Breast epithelium (tissue), 3 donors: ENCODE measurements around the gene RGPD6.
"Not testable (repeated sequence)": the region's sequence is repeated elsewhere in the genome, so short reads cannot be mapped to it uniquely, and the experiment has no call there.

Experiments used
- POLR2A ChIP-seq: fragments of 450-650 bp; IDR thresholded peaks from one replicate; pipeline ENCODE4 v1.6.1; 2016; ENCODE audit warnings: antibody characterized with exemption, mild to moderate bottlenecking, moderate library complexity
- POLR2AphosphoS5 ChIP-seq, 3 donors: sonication (generic); formaldehyde crosslinking; IDR thresholded peaks; one replicate each; pipeline ENCODE4 v1.6.1; 2017; ENCODE audit warnings: antibody characterized with exemption in 3 of 3
- TF ChIP-seq, protein P1 (sequence below), 3 donors: fragments of 450-650 bp; IDR thresholded peaks; one replicate each; pipeline ENCODE4 v1.5.1; 2016 to 2017; ENCODE audit warnings: antibody characterized with exemption in 3 of 3, mild to moderate bottlenecking in 3 of 3, moderate library complexity in 3 of 3

DNA sequence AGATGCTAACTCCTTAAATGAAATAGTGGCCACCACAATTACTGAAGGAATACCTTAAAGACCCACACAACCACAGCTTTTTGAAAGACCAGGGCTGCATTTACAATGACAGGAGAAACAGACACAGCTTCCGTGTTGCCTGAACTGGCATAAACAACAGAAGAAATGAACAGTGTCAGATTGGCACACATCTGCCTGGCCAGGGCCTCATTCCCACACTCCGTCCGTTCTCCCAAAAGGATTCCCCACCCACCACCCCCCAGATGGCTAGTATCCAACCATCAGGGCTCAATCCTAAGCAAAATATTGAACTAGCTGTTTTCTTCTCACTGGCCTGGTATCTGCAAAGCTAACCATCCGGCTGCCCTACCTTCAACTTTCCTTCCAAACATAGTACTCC, 96.9 kb downstream of the RGPD6 start:
- TF ChIP-seq, protein P1, sequence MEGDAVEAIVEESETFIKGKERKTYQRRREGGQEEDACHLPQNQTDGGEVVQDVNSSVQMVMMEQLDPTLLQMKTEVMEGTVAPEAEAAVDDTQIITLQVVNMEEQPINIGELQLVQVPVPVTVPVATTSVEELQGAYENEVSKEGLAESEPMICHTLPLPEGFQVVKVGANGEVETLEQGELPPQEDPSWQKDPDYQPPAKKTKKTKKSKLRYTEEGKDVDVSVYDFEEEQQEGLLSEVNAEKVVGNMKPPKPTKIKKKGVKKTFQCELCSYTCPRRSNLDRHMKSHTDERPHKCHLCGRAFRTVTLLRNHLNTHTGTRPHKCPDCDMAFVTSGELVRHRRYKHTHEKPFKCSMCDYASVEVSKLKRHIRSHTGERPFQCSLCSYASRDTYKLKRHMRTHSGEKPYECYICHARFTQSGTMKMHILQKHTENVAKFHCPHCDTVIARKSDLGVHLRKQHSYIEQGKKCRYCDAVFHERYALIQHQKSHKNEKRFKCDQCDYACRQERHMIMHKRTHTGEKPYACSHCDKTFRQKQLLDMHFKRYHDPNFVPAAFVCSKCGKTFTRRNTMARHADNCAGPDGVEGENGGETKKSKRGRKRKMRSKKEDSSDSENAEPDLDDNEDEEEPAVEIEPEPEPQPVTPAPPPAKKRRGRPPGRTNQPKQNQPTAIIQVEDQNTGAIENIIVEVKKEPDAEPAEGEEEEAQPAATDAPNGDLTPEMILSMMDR (IDR thresholded peaks at IDR 0.05): not testable (repeated sequence)
- not testable (repeated sequence) for TF ChIP-seq POLR2A; POLR2AphosphoS5 (IDR thresholded peaks at IDR 0.05)
